VCaP (cell line): ENCODE data around the gene BUB3.
"Not testable (repeated sequence)": the region's sequence is repeated elsewhere in the genome, so short reads cannot be mapped to it uniquely, and the experiment has no call there.

ENCODE experiments used
- H3K27ac ChIP-seq: fragments of 450-650 bp; 2 replicates; pipeline ENCODE4 v1.5.1; 2017
- CTCF ChIP-seq: fragments of 450-650 bp; conservative IDR thresholded peaks from 2 replicates; pipeline ENCODE4 v1.5.1; 2017; ENCODE audit warnings: mild to moderate bottlenecking, moderate library complexity

The BUB3 gene

GRCh38 chr10:123158682-123159081 is 4.5 kb downstream of the BUB3 start:
- H3K27ac ChIP-seq, result no peak overlapping the region
- no peak for TF ChIP-seq CTCF

GRCh38 chr10:123160311-123160980 is 6.2 kb downstream of the BUB3 start:
- TF ChIP-seq CTCF, result no peak
- no peak overlapping the region for H3K27ac ChIP-seq

DNA sequence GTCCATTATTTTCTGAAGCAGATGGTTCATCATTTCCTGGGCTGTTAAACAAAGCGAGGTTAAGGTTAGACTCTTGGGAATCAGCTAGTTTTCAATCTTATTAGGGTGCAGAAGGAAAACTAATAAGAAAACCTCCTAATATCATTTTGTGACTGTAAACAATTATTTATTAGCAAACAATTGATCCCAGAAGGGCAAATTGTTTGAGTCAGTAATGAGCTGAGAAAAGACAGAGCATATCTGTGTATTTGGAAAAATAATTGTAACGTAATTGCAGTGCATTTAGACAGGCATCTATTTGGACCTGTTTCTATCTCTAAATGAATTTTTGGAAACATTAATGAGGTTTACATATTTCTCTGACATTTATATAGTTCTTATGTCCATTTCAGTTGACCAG is 10.1 kb downstream of the BUB3 start:
- no peak overlapping the region for H3K27ac ChIP-seq
- no peak for TF ChIP-seq CTCF

GRCh38 chr10:123165445-123166072 is 11.4 kb downstream of the BUB3 start:
- TF ChIP-seq CTCF, result 0 out of 2 replicates have a peak, but pooled peaks have one; percentile 8
- no peak overlapping the region for H3K27ac ChIP-seq

DNA sequence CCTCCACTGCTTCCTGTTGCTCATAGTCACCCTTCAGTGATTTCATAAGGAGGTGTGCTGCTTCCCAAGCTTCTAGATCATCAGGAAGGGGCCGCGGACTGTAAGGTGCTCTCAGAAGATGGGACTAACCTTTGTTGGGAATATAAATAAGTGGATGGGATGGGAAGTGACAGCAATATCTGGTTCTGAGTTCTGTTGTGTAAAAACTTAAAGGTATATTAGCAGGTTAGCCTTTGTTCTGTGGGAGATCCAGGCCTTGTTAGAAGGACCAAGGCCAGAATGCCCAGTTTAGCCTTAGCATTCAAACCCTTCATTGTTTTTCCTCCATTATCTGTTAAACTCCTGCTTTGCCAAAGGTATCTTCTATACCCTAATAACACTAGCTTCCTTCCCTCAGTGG is 12.4 kb downstream of the BUB3 start:
- no peak overlapping the region for H3K27ac ChIP-seq
- no peak for TF ChIP-seq CTCF

DNA sequence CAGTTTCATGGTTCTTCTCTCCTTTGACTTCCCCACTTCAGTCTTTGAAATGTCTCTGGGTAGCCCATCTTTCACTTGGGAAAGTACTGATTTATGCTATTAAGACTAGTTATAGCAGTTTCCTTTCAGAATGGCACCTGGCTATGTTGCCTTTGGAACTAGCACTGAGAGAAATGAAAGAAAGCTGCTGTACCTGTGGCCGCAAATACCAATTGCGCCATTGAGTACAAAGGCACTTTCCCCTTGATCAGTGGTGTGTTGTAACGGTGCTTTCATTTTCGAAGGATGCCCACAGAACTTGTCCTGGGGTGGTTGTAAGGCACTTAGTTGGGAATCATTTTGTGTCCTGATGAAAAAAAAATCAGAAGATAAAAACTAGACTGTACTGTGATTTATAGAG is 16.8 kb downstream of the BUB3 start:
- TF ChIP-seq CTCF, result no peak
- H3K27ac ChIP-seq, result no peak overlapping the region

GRCh38 chr10:123171616-123172015 is 17.4 kb downstream of the BUB3 start:
- H3K27ac ChIP-seq, result not testable (repeated sequence)
